Gastroesophageal sphincter (tissue), 4 donors: ENCODE results near the gene PPARGC1A. TPM values are rescaled to one million over a fixed set of nuclear protein-coding genes. Genes with fewer than 3 reads are reported as not detected.
A peak's percentile ranks its signal among the peaks of the same experiment; 100 is the strongest.

Experiments used
- ATAC-seq: fragments of 150-250 bp; one replicate; pipeline ENCODE4 v1.9.1; 2016; ENCODE audit warnings: mild to moderate bottlenecking, moderate library complexity
- H3K27ac ChIP-seq, 4 donors: fragments of 200-600 bp; sonication (generic) in 3 of 4; 1 replicate in 3 of 4; 2 replicates in 1 of 4; pipeline ENCODE4 v1.5.1; 2016 to 2019
- H3K27me3 ChIP-seq: fragments of 200-600 bp; sonication (generic); one replicate; pipeline ENCODE4 v1.5.1; 2019
- H3K36me3 ChIP-seq, 2 donors: fragments of 200-600 bp; sonication (generic); one replicate each; pipeline ENCODE4 v1.5.1; 2019; ENCODE audit warnings: control low read depth in 1 of 2
- H3K4me1 ChIP-seq, 3 donors: fragments of 200-600 bp; sonication (generic); 1 replicate in 2 of 3; 2 replicates in 1 of 3; pipeline ENCODE4 v1.5.1; 2016 to 2019; ENCODE audit warnings: control low read depth in 2 of 3
- H3K4me3 ChIP-seq, 2 donors: fragments of 200-600 bp; sonication (generic); one replicate each; pipeline ENCODE4 v1.5.1; 2019; ENCODE audit warnings: mild to moderate bottlenecking in 1 of 2, moderate library complexity in 1 of 2
- H3K9me3 ChIP-seq, 3 donors: fragments of 200-600 bp; sonication (generic); one replicate each; pipeline ENCODE4 v1.5.1; 2017 to 2019; ENCODE audit warnings: control low read depth in 2 of 3
- EP300 ChIP-seq: sonication (generic); formaldehyde crosslinking; IDR thresholded peaks from one replicate; pipeline ENCODE4 v1.6.1; 2017; ENCODE audit warnings: antibody characterized with exemption, mild to moderate bottlenecking
- POLR2A ChIP-seq, 2 donors: fragments of 450-650 bp; IDR thresholded peaks; one replicate each; pipeline ENCODE4 v1.6.1; 2017; ENCODE audit warnings: antibody characterized with exemption in 2 of 2, mild to moderate bottlenecking in 2 of 2, moderate library complexity in 1 of 2
- POLR2AphosphoS5 ChIP-seq: sonication (generic); formaldehyde crosslinking; IDR thresholded peaks from one replicate; pipeline ENCODE4 v1.6.1; 2017; ENCODE audit warnings: antibody characterized with exemption
- WGBS, 2 donors: methylation state at CpG; one replicate each; pipeline ENCODE4 v1.1.5; 2018; ENCODE audit warnings: low coverage in 1 of 2; 5-methylcytosine and 5-hydroxymethylcytosine counted together
- total RNA-seq, 4 donors: library from RNA; depleted of rRNA; stranded (reverse); fragments of >200 nt; gene quantifications; one replicate each; pipeline ENCODE4 v1.1.0, GENCODE V29; 2016
- TF ChIP-seq, protein P1 (sequence below), 4 experiments: fragments of 200-600 bp in 2 of 4; fragments of 450-650 bp in 2 of 4; sonication (generic) in 1 of 4; IDR thresholded peaks; one replicate each; pipeline ENCODE4 v1.5.1; 2017 to 2019; ENCODE audit warnings: antibody characterized with exemption in 4 of 4, mild to moderate bottlenecking in 2 of 4, moderate library complexity in 2 of 4

The PPARGC1A gene
- total RNA-seq, 4 donors from 2014 or later, result 5.8 to 43.7 (median 18.3) TPM

DNA sequence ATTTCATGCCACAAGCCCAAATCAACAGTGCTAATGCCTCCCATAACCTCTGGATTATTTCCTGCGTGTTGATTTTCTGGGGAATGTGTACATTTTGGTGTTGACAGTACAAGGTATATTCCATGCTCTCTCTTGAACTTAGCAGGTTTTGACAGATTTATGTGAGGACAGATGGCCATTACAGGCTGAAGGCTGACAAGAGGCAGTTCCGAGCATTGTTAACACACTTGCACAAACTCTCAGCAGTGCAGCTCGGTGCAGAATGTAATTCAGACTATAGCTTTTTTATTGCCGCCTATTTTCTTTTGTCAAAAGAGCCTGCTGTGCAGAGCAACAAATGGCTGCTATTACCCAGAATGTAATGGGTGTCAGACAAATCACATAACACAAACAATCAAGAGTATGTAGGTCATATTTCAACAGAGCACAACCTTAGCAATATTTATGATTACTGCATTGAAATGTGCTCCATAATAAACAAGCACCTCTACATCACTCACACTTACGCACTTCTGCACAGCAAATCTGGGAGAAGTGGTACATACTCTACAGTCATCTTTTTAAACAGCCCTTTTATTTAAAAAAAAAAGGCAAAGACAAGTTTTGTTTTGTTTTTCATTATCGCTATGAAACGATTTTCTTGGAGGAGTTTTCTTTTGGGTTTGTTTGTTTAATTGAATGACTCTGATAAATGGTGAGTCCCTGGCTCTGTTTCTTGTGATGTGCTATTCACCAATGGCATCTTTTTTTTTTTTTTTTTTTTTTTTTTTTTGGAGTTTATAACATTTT, 71.6 kb downstream of the PPARGC1A start:
- ATAC-seq, result no peak
- Histone ChIP-seq H3K9me3 (no peaks in the 10 kb centered on the region), H3K36me3 (peaks cover 0 to 11% of the 10 kb centered on the region in 2 donors), H3K27me3 (no peaks in the 10 kb centered on the region), H3K4me3 (no peak overlapping the region), H3K27ac (peak overlapping the region in 3 of 4 donors; percentile 61 to 76 (median 66)), H3K4me1 (peaks cover 8 to 29% (median 11%) of the 10 kb centered on the region in 3 donors)
- WGBS, 2 donors, result 10 to 30% methylated on average over 6 of the region's 7 CpGs
- TF ChIP-seq POLR2AphosphoS5, result no peak

DNA sequence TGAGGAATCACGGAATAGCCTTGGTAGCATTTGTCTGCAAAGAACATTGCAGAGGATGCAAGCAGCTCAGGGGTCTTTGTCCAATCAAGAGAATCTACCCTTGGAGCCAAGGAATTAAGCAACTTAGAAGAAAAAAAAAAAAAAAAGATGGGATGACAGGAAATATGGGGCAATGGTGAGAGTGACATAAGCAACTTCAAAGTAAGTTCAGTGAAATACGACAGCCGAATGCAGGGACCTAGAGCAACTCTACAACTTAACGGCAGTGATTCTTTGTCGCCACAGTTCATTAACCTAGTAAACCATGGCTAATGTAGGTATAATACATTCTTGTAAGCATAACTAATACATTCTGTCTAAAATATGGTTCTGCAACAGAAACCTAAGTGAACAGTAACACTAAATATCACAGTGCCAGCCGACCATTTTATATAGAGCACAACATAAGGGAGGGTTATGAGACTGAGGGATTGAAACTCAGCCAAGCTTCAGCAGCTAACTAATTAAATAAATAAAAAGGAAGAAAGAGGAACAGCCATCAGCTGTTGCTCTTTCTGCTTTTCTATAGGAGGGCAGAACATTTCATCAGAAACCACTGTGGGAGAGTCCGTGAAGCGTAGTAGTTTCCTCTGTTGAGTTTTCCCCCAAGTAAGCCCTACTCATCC, 74.7 kb downstream of the PPARGC1A start:
- TF ChIP-seq POLR2A (IDR thresholded peaks at IDR 0.05), result no peak
- TF ChIP-seq EP300, result no peak
- TF ChIP-seq, protein P1, sequence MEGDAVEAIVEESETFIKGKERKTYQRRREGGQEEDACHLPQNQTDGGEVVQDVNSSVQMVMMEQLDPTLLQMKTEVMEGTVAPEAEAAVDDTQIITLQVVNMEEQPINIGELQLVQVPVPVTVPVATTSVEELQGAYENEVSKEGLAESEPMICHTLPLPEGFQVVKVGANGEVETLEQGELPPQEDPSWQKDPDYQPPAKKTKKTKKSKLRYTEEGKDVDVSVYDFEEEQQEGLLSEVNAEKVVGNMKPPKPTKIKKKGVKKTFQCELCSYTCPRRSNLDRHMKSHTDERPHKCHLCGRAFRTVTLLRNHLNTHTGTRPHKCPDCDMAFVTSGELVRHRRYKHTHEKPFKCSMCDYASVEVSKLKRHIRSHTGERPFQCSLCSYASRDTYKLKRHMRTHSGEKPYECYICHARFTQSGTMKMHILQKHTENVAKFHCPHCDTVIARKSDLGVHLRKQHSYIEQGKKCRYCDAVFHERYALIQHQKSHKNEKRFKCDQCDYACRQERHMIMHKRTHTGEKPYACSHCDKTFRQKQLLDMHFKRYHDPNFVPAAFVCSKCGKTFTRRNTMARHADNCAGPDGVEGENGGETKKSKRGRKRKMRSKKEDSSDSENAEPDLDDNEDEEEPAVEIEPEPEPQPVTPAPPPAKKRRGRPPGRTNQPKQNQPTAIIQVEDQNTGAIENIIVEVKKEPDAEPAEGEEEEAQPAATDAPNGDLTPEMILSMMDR (IDR thresholded peaks at IDR 0.05), result no peak
- ATAC-seq, result no peak
- H3K4me3 ChIP-seq, result no peak overlapping the region
- peaks cover 8 to 29% (median 11%) of the 10 kb centered on the region in 3 donors for H3K4me1 ChIP-seq
- 84 to 95% methylated on average over 7 to 8 of the region's 8 CpGs for WGBS, 2 donors
- H3K9me3 ChIP-seq, result no peaks in the 10 kb centered on the region
- H3K27me3 ChIP-seq, result no peaks in the 10 kb centered on the region
- peaks cover 0 to 19% of the 10 kb centered on the region in 2 donors for H3K36me3 ChIP-seq
- no peak overlapping the region for H3K27ac ChIP-seq

DNA sequence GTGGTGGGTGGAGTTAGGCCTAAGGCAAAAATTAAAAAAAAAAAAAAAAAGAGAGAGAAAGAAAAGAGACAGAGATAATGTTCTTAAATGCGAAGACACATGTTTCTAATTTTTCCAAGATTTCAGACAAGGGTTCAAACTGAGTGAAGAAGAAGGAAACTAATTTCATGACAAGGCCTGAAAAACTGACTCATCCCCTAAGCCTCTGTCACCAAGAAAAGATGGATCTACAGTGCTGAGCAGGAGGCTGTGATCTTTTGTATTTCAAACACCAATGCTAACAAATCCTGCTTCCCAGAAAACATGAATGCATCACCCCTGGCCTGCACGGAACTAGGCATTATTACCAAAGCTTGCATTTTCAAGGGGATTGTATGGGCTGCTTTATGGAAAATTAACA, 75.3 kb downstream of the PPARGC1A start:
- TF ChIP-seq, protein P1 (IDR thresholded peaks at IDR 0.05), result no peak
- TF ChIP-seq POLR2AphosphoS5, result no peak
- TF ChIP-seq POLR2A (IDR thresholded peaks at IDR 0.05), result no peak
- Histone ChIP-seq H3K27ac (no peak overlapping the region), H3K4me1 (peaks cover 8 to 27% (median 9%) of the 10 kb centered on the region in 3 donors), H3K27me3 (no peaks in the 10 kb centered on the region), H3K9me3 (no peaks in the 10 kb centered on the region), H3K36me3 (peaks cover 0 to 19% of the 10 kb centered on the region in 2 donors), H3K4me3 (no peak overlapping the region)
- 94 to 100% methylated on average over 1 to 2 of the region's 2 CpGs for WGBS, 2 donors
- ATAC-seq, result no peak

DNA sequence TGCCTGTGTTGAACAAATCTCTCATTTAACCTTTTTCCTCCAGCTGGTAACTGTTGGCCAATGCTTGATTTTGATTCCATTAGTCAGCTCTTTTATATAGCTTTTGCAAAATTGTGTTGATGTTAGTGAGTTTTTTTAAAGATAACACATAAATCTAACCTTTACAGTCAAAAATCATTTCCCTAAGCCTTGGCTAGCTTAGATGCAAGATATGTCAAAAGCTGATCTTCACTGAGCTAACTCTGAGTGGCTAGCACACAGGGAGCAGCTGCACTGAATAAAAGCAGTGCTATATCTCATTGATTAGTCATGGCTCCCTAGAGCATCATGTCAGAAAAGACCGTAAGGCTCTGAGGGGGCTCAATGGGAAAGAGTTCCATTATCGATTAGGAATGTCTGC, 78.7 kb downstream of the PPARGC1A start:
- TF ChIP-seq, protein P1 (IDR thresholded peaks at IDR 0.05), result no peak
- TF ChIP-seq POLR2A (IDR thresholded peaks at IDR 0.05) (no peak), POLR2AphosphoS5 (no peak), EP300 (no peak)
- Histone ChIP-seq H3K27me3 (no peaks in the 10 kb centered on the region), H3K36me3 (peaks cover 0 to 19% of the 10 kb centered on the region in 2 donors), H3K27ac (no peak overlapping the region), H3K4me3 (no peak overlapping the region), H3K9me3 (no peaks in the 10 kb centered on the region), H3K4me1 (no peaks in the 10 kb centered on the region)
- WGBS, 2 donors, result 65% methylated on average over 2 of the region's 2 CpGs; no CpG with 5 or more reads in 1 of the 2 donors
- ATAC-seq, result no peak

DNA sequence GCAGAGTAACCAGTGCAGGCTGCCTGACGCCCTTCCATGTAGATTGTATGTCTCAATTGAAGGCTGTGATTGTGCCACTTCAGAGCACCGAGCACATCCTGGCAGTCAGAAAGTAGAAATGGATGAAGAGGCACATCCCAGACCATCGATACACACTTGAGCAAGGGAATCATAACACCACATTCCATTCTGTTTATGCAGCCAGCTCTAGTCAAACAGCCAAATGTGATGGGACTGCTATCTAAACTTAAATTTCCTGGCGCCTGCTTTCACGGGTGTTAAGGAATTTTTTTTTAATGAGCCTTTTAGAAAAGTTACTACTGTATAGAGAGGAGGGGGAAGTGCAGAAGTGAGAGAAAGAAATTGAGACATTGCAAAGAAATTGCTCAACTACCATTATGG, 84.4 kb downstream of the PPARGC1A start:
- no peaks in the 10 kb centered on the region for H3K4me1 ChIP-seq
- WGBS, 2 donors, result 30 to 64% methylated on average over 5 of the region's 5 CpGs
- no peak for ATAC-seq
- H3K27ac ChIP-seq, result peak overlapping the region in 2 of 4 donors; percentile 45 to 54
- TF ChIP-seq POLR2A (IDR thresholded peaks at IDR 0.05), result no peak
- TF ChIP-seq, protein P1 (IDR thresholded peaks at IDR 0.05), result no peak
- TF ChIP-seq EP300, result no peak
- TF ChIP-seq POLR2AphosphoS5, result no peak
- peaks cover 0 to 9% of the 10 kb centered on the region in 2 donors for H3K36me3 ChIP-seq
- H3K9me3 ChIP-seq, result no peaks in the 10 kb centered on the region
- no peak overlapping the region for H3K4me3 ChIP-seq
- no peaks in the 10 kb centered on the region for H3K27me3 ChIP-seq
